ENCODE results near the gene HOXB2.

Gene HOXB2

GRCh38 chr17:48565022-48565554 is 20.2 kb upstream of the HOXB2 start:
- no peak for DNase-seq

- DNase-seq, result no peak
Measured at GRCh38 chr17:48564188-48565021, 19.5 kb upstream of the HOXB2 start.

DNA sequence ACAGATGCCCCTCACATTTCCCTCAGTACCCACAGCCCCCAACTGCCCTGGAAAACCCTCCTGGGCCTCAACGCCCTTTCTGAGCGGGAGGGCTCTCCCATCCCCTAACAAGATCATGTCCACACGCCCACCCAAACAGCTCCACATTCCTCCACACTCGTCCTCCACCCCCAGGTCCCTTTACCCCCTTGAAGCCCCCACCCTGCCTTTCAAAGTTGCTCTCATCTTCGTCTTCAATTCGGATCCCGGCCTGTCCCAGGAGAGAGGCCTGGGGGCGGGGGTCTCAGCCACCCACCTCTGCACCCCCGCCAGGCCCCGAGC is 18.9 kb upstream of the HOXB2 start:
- DNase-seq, result no peak

GRCh38 chr17:48563385-48563838 is 18.5 kb upstream of the HOXB2 start:
- DNase-seq, result no peak

- no peak for DNase-seq
Measured at GRCh38 chr17:48562934-48563333, 18.0 kb upstream of the HOXB2 start.

DNA sequence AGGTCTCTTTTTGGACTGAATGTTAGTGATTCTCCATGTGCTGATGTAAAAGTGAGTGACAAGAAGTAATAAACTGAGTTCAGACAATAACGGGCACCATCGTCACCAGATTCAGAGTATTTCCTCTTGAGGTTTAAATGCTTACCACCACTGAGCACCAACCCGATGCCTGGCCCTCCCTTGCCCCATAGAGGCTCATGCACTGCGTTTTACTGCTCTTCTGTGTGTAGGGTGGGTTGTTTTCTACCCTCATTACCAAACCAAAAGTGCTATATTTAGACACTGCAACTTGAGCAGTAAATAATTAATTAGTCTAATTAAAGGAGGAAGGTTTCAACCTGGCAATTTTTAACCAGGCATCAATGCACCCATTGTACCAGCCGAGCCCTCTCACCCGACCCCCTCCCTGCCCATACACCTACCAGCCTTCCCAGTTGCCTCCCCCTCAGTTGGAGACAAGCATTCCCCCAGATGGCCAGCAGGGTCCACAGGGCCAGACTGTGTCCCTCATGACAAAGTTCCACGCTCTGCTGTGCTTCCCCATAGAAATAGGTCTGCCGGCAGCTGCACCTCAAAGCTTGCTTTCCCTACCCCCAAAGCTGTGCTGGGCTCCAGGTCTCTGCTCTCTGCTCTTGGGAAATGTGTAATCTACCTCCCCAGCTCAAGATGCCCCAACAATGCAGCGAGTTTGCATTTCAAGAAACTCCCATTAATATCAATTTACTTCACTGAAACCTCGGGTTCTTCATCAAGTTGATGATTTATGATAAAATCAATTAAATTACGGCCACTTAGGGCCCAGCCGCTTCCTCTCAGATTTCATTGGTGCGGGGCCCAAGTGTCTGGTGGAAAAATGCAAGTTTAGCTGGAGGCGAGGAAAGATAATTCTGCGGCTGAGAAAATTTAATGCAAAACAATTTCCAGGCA is 17.2 kb upstream of the HOXB2 start:
- no peak for DNase-seq

GRCh38 chr17:48559840-48560817 is 15.2 kb upstream of the HOXB2 start:
- DNase-seq, result no peak

GRCh38 chr17:48559122-48559839 is 14.4 kb upstream of the HOXB2 start:
- no peak for DNase-seq

DNA sequence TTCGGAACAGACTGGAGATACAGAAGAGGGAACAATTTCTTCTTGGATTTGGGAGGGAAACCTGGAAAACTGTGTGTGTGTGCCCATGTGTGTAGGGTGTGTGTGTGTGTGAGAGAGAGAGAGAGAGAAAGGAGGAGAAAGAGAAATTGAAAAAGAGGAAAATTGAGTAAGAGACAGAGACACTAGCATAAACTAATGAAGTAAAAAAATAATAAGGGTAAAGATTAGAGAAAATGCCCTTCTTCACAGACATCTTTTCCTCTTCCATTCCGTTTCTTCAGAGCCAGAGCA is 13.9 kb upstream of the HOXB2 start:
- no peak for DNase-seq

DNA sequence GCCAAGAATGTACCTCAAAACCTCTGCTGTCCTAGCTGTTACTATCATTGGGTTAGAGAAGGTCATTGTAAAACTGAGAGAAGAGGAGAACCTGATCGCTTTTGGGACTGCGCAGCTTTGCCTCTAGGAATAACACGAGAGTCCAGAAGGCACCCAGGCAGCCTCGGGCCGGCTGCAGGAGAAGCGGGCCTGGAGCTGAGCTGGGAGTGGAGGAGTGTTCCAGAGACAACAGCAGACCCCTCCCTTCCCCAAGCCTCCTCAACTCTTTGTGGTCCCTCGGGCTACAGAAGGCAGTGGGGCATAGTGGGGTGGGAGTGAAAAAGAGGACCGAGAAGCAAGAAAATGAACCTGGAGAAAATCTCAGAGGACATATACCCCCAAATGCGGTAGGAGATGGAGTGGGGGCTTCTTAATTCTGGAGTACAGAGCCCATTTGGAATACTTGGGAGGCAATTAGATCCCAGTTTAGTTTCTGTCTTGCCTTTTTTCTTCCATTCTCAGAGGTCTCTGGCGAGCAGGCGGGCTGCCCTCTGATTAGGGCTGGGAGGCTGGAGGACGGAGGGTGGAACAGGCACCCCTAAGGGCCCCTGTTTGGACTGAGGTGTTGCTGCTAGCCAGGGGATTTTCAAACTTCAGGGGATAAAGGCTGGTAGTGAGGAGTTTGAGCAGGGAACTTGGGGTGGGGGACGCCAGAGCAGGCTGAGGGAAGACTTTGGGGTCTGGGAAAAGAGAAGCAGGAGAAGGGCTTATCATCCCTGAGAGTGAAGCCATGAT is 13.3 kb upstream of the HOXB2 start:
- no peak for DNase-seq

GRCh38 chr17:48556576-48557401 is 11.9 kb upstream of the HOXB2 start:
- no peak for DNase-seq

DNA sequence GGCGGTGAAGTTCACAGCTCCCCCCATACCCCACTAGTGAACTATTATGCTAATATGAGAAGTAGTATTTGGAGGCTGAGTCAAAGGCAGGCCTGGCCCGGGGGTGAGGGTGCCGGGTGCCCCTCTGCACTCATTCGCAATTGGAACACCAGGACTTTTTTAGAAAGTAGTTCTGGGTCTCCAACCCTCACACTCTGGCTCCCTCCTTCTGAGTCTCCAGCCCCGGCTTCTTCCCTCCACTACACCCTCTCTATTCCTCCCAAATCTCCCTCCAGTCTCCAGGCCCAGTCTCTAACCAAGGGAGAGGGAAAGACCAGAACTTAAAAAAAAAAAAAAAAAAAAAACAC is 11.3 kb upstream of the HOXB2 start:
- no peak for DNase-seq

- peak; percentile 71 for DNase-seq
Measured at GRCh38 chr17:48555258-48556228, 10.6 kb upstream of the HOXB2 start.

- DNase-seq, result no peak
Measured at GRCh38 chr17:48554412-48555257, 9.7 kb upstream of the HOXB2 start.

DNA sequence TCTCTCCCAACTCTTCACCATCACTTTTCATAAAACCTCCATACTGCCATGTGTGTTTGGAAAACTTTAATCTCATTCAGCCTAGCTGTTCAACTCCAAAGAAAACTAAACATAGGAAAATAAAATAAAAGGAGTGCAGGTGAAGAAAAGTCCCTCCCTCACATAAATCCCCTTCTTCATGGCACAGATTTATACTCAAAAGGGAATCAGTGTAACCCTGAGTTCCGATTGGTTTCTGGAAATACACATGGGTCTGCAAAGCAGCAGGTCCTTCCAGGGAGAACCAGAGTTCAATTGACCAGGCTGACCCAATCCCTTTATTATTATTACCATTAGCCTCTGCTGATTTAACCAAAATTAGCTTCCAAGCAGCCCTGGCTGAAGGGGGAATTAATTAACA is 8.9 kb upstream of the HOXB2 start:
- no peak for DNase-seq

GRCh38 chr17:48553190-48553547 is 8.3 kb upstream of the HOXB2 start:
- DNase-seq, result no peak

GRCh38 chr17:48552466-48553189 is 7.7 kb upstream of the HOXB2 start:
- no peak for DNase-seq
